Amniotic epithelial cell (primary cell): ENCODE results near the gene EMSY.

ENCODE experiments used
- DNase-seq: peaks from one replicate; pipeline ENCODE4 v3.0.0-alpha.2; 2010; ENCODE audit warnings: low read depth

The EMSY gene

GRCh38 chr11:76598426-76598839, 153.6 kb downstream of the EMSY start:
- peak; percentile 64 for DNase-seq

GRCh38 chr11:76599041-76600013, 154.5 kb downstream of the EMSY start:
- peak; percentile 56 for DNase-seq

- DNase-seq, result no peak
These were observed 155.4 kb downstream of the EMSY start for GRCh38 chr11:76600124-76600655.

- DNase-seq, result no peak
These were observed 156.5 kb downstream of the EMSY start for GRCh38 chr11:76601272-76601671.

- no peak for DNase-seq
These were observed 156.9 kb downstream of the EMSY start for GRCh38 chr11:76601724-76602123.

- DNase-seq, result peak; percentile 57
These were observed 157.6 kb downstream of the EMSY start for GRCh38 chr11:76602431-76602861.
